ENCODE data around the gene RTN4IP1. TPM values are rescaled to one million over a fixed set of nuclear protein-coding genes. Genes with fewer than 3 reads are reported as not detected.

The RTN4IP1 gene
- total RNA-seq: 10 to 100 TPM in 2 of 8 experiments, 1 to 10 TPM in 6; 6.6 to 11.4 (median 8.3) TPM

- in situ Hi-C loops (cut with MboI; ENCODE audit: low pct_unique_long_range_greater_than_20kb in 2 of 9, low sequenced_read_pairs in 9 of 9, unreplicated experiment in 9 of 9): no loop called here
- Histone ChIP-seq H3K4me3 (peak within 1 kb of the TSS; percentile 66 to 98 (median 93)), H3K4me1 (replicated peaks in 1 of 2) (peaks cover 7 to 10% of the 10 kb centered on the region in 2 donors), H3K27ac (peak within 1 kb of the TSS; percentile 86 to 90)
- 0 to 2% (median 0%) methylated on average over 1 to 22 of the region's 46 CpGs; no CpG with 5 or more reads in 1 of the 10 experiments for WGBS, 10 experiments
- peak; percentile 97 to 99 (median 98) for ATAC-seq (replicated peaks in 6 of 8)
Observed at GRCh38 chr6:106629103-106629858, at the start of gene RTN4IP1, which contains the start of gene QRSL1. TSS of gene RTN4IP1 (minus strand) at chr6:106629498. CDS start at chr6:106629021, 477 bp downstream. TSS of gene QRSL1 (plus strand) at chr6:106629578. CDS start at chr6:106629682, 104 bp downstream.

- in situ Hi-C loops (cut with MboI; ENCODE audit: low pct_unique_long_range_greater_than_20kb in 2 of 9, low sequenced_read_pairs in 9 of 9, unreplicated experiment in 9 of 9): no loop called here
- no peak overlapping the region for H3K27ac ChIP-seq
- no peak overlapping the region for H3K4me3 ChIP-seq
- no peaks in the 10 kb centered on the region for H3K4me1 ChIP-seq (replicated peaks in 1 of 2)
- 20 to 100% (median 88%) methylated on average over 1 to 3 of the region's 3 CpGs; no CpG with 5 or more reads in 2 of the 10 experiments for WGBS, 10 experiments
- ATAC-seq (replicated peaks in 6 of 8): no peak
Observed at GRCh38 chr6:106677282-106677681, 48.0 kb upstream of the RTN4IP1 start.

- Histone ChIP-seq H3K4me1 (replicated peaks in 1 of 2) (no peaks in the 10 kb centered on the region), H3K27ac (no peak overlapping the region), H3K4me3 (no peak overlapping the region)
- in situ Hi-C loops (cut with MboI; ENCODE audit: low pct_unique_long_range_greater_than_20kb in 2 of 9, low sequenced_read_pairs in 9 of 9, unreplicated experiment in 9 of 9): no loop called here
- ATAC-seq (replicated peaks in 6 of 8): no peak
Observed at GRCh38 chr6:106674541-106675229, 45.4 kb upstream of the RTN4IP1 start.

- Histone ChIP-seq H3K27ac (no peak overlapping the region), H3K4me3 (no peak overlapping the region), H3K4me1 (replicated peaks in 1 of 2) (no peaks in the 10 kb centered on the region)
- in situ Hi-C loops (cut with MboI; ENCODE audit: low pct_unique_long_range_greater_than_20kb in 2 of 9, low sequenced_read_pairs in 9 of 9, unreplicated experiment in 9 of 9): no loop called here
- ATAC-seq (replicated peaks in 6 of 8): no peak
- 67 to 100% (median 92%) methylated on average over 1 to 3 of the region's 3 CpGs; no CpG with 5 or more reads in 1 of the 10 experiments for WGBS, 10 experiments
Observed at GRCh38 chr6:106671651-106672050, 42.4 kb upstream of the RTN4IP1 start.

GRCh38 chr6:106670236-106670635, 40.9 kb upstream of the RTN4IP1 start:
- no peak overlapping the region for H3K27ac ChIP-seq
- WGBS, 10 experiments: 60 to 100% (median 96%) methylated on average over 1 to 6 of the region's 6 CpGs; no CpG with 5 or more reads in 2 of the 10 experiments
- no peak for ATAC-seq (replicated peaks in 6 of 8)
- H3K4me1 ChIP-seq (replicated peaks in 1 of 2): no peaks in the 10 kb centered on the region
- in situ Hi-C loops (cut with MboI; ENCODE audit: low pct_unique_long_range_greater_than_20kb in 2 of 9, low sequenced_read_pairs in 9 of 9, unreplicated experiment in 9 of 9): no loop called here
- H3K4me3 ChIP-seq: no peak overlapping the region

- no peak for ATAC-seq (replicated peaks in 6 of 8)
- Histone ChIP-seq H3K4me3 (no peak overlapping the region), H3K4me1 (replicated peaks in 1 of 2) (no peaks in the 10 kb centered on the region), H3K27ac (no peak overlapping the region)
- 69 to 100% (median 78%) methylated on average over 2 to 4 of the region's 4 CpGs; no CpG with 5 or more reads in 1 of the 10 experiments for WGBS, 10 experiments
- in situ Hi-C loops (cut with MboI; ENCODE audit: low pct_unique_long_range_greater_than_20kb in 2 of 9, low sequenced_read_pairs in 9 of 9, unreplicated experiment in 9 of 9): no loop called here
Observed at GRCh38 chr6:106667022-106667402, 37.7 kb upstream of the RTN4IP1 start.

GRCh38 chr6:106666282-106667021, 37.2 kb upstream of the RTN4IP1 start:
- Histone ChIP-seq H3K4me3 (no peak overlapping the region), H3K4me1 (replicated peaks in 1 of 2) (no peaks in the 10 kb centered on the region), H3K27ac (no peak overlapping the region)
- WGBS, 10 experiments: 40 to 100% (median 88%) methylated on average over 1 to 6 of the region's 6 CpGs; no CpG with 5 or more reads in 1 of the 10 experiments
- ATAC-seq (replicated peaks in 6 of 8): no peak
- in situ Hi-C loops (cut with MboI; ENCODE audit: low pct_unique_long_range_greater_than_20kb in 2 of 9, low sequenced_read_pairs in 9 of 9, unreplicated experiment in 9 of 9): no loop called here

GRCh38 chr6:106662458-106662857, 33.2 kb upstream of the RTN4IP1 start:
- no peaks in the 10 kb centered on the region for H3K4me1 ChIP-seq (replicated peaks in 1 of 2)
- in situ Hi-C loops (cut with MboI; ENCODE audit: low pct_unique_long_range_greater_than_20kb in 2 of 9, low sequenced_read_pairs in 9 of 9, unreplicated experiment in 9 of 9): no loop called here
- no peak for ATAC-seq (replicated peaks in 6 of 8)
- H3K4me3 ChIP-seq: no peak overlapping the region
- H3K27ac ChIP-seq: no peak overlapping the region
- 76 to 100% (median 88%) methylated on average over 2 of the region's 2 CpGs; no CpG with 5 or more reads in 4 of the 10 experiments for WGBS, 10 experiments

GRCh38 chr6:106659859-106660258, 30.6 kb upstream of the RTN4IP1 start:
- Histone ChIP-seq H3K4me1 (replicated peaks in 1 of 2) (no peaks in the 10 kb centered on the region), H3K4me3 (no peak overlapping the region), H3K27ac (no peak overlapping the region)
- ATAC-seq (replicated peaks in 6 of 8): no peak
- in situ Hi-C loops (cut with MboI; ENCODE audit: low pct_unique_long_range_greater_than_20kb in 2 of 9, low sequenced_read_pairs in 9 of 9, unreplicated experiment in 9 of 9): no loop called here
- WGBS, 10 experiments: 89 to 100% (median 96%) methylated on average over 1 to 2 of the region's 2 CpGs; no CpG with 5 or more reads in 4 of the 10 experiments

- in situ Hi-C loops (cut with MboI; ENCODE audit: low pct_unique_long_range_greater_than_20kb in 2 of 9, low sequenced_read_pairs in 9 of 9, unreplicated experiment in 9 of 9): no loop called here
- H3K4me3 ChIP-seq: no peak overlapping the region
- ATAC-seq (replicated peaks in 6 of 8): no peak
- H3K4me1 ChIP-seq (replicated peaks in 1 of 2): no peaks in the 10 kb centered on the region
- 92 to 100% (median 96%) methylated on average over 3 to 4 of the region's 4 CpGs; no CpG with 5 or more reads in 3 of the 10 experiments for WGBS, 10 experiments
- no peak overlapping the region for H3K27ac ChIP-seq
Observed at GRCh38 chr6:106658469-106658868, 29.2 kb upstream of the RTN4IP1 start.

- Histone ChIP-seq H3K4me3 (no peak overlapping the region), H3K4me1 (replicated peaks in 1 of 2) (no peaks in the 10 kb centered on the region), H3K27ac (no peak overlapping the region)
- in situ Hi-C loops (cut with MboI; ENCODE audit: low pct_unique_long_range_greater_than_20kb in 2 of 9, low sequenced_read_pairs in 9 of 9, unreplicated experiment in 9 of 9): no loop called here
- 88 to 100% (median 94%) methylated on average over 1 to 7 of the region's 7 CpGs for WGBS, 10 experiments
- ATAC-seq (replicated peaks in 6 of 8): no peak
Observed at GRCh38 chr6:106648651-106649308, 19.5 kb upstream of the RTN4IP1 start.

- WGBS, 10 experiments: 80 to 100% (median 100%) methylated on average over 2 of the region's 2 CpGs; no CpG with 5 or more reads in 1 of the 10 experiments
- Histone ChIP-seq H3K27ac (no peak overlapping the region), H3K4me1 (replicated peaks in 1 of 2) (no peaks in the 10 kb centered on the region), H3K4me3 (no peak overlapping the region)
- in situ Hi-C loops (cut with MboI; ENCODE audit: low pct_unique_long_range_greater_than_20kb in 2 of 9, low sequenced_read_pairs in 9 of 9, unreplicated experiment in 9 of 9): no loop called here
- ATAC-seq (replicated peaks in 6 of 8): no peak
Observed at GRCh38 chr6:106643061-106643460, 13.8 kb upstream of the RTN4IP1 start.
